Liver (tissue), 3 donors: Measurements from ENCODE around the gene PHKB.

ENCODE experiments used
- CTCF ChIP-seq: fragments of 150-350 bp; IDR thresholded peaks from 2 replicates; pipeline ENCODE4 v1.5.1; 2017; ENCODE audit warnings: improper control_type of control experiment, low read depth, low read length; ENCODE audit not compliant: missing input control
- EGR1 ChIP-seq, 2 donors: IDR thresholded peaks; 2 replicates each; pipeline ENCODE4 v1.6.1; 2016 to 2018; ENCODE audit warnings: antibody characterized with exemption in 2 of 2, low read depth in 2 of 2
- FOXA1 ChIP-seq: IDR thresholded peaks from 2 replicates; pipeline ENCODE4 v1.6.1; 2016; ENCODE audit warnings: antibody characterized with exemption
- GABPA ChIP-seq, 2 donors: IDR thresholded peaks in 1 of 2; conservative IDR thresholded peaks in 1 of 2; 2 replicates each; pipeline ENCODE4 v1.6.1; 2016; ENCODE audit warnings: antibody characterized with exemption in 2 of 2, mild to moderate bottlenecking in 1 of 2, moderate library complexity in 1 of 2
- HNF4A ChIP-seq, 2 donors: conservative IDR thresholded peaks; 2 replicates each; pipeline ENCODE4 v1.6.1; 2016; ENCODE audit warnings: antibody characterized with exemption in 2 of 2, mild to moderate bottlenecking in 2 of 2
- MAX ChIP-seq: IDR thresholded peaks from 2 replicates; pipeline ENCODE4 v1.6.1; 2016; ENCODE audit warnings: antibody characterized with exemption
- RAD21 ChIP-seq, 2 donors: IDR thresholded peaks; 2 replicates each; pipeline ENCODE4 v1.6.1; 2016; ENCODE audit warnings: antibody characterized with exemption in 2 of 2, mild to moderate bottlenecking in 2 of 2
- REST ChIP-seq: IDR thresholded peaks from 2 replicates; pipeline ENCODE4 v1.6.1; 2016; ENCODE audit warnings: antibody characterized with exemption, mild to moderate bottlenecking
- SP1 ChIP-seq: IDR thresholded peaks from 2 replicates; pipeline ENCODE4 v1.6.1; 2018; ENCODE audit warnings: antibody characterized with exemption, mild to moderate bottlenecking
- TAF1 ChIP-seq: conservative IDR thresholded peaks from 2 replicates; pipeline ENCODE4 v1.6.1; 2016; ENCODE audit warnings: antibody characterized with exemption, mild to moderate bottlenecking
- YY1 ChIP-seq: IDR thresholded peaks from 2 replicates; pipeline ENCODE4 v1.6.1; 2016; ENCODE audit warnings: antibody characterized with exemption, mild to moderate bottlenecking
- ZBTB33 ChIP-seq: IDR thresholded peaks from 2 replicates; pipeline ENCODE4 v1.6.1; 2016; ENCODE audit warnings: antibody characterized with exemption
- donor health status: healthy.
- donor health status: healthy.

GRCh38 chr16:47553853-47554564 lies 92.9 kb downstream of the PHKB start:
- TF ChIP-seq MAX (no peak), CTCF (no peak), GABPA (IDR thresholded peaks at IDR 0.05 in 1 of 2, conservative IDR thresholded peaks at IDR 0.05 in 1 of 2) (no peak), SP1 (no peak), EGR1 (IDR thresholded peaks at IDR 0.05; ENCODE audit: low read depth in 2 of 2) (no peak), RAD21 (IDR thresholded peaks at IDR 0.05) (no peak), HNF4A (conservative IDR thresholded peaks at IDR 0.05) (peak in 1 of 2 donors; percentile 43), REST (no peak), TAF1 (no peak), ZBTB33 (no peak), YY1 (no peak), FOXA1 (no peak)
